B cell (primary cell): ENCODE data around the gene RBMS3. TPM values are rescaled to one million over a fixed set of nuclear protein-coding genes. Genes with fewer than 3 reads are reported as not detected.

Source experiments
- ATAC-seq: fragments of 200-7000 bp; cut with Tn5 transposase; one replicate; pipeline ENCODE4 v1.10.0; 2021; ENCODE audit warnings: low read depth, mild to moderate bottlenecking, moderate number of reproducible peaks, moderate library complexity
- CTCF ChIA-PET: fragments of 350-600 bp; sonication (Branson Sonifier 250); formaldehyde crosslinking; loops from one replicate; lab custom pipeline; 2021; ENCODE audit warnings: antibody characterized with exemption, inconsistent platforms; lab: Charles Lee
- POLR2A ChIA-PET: fragments of 350-600 bp; sonication (Branson Sonifier 250); formaldehyde crosslinking; loops from one replicate; lab custom pipeline; 2021; ENCODE audit warnings: antibody characterized with exemption; lab: Charles Lee
- DNase-seq: peaks from one replicate; pipeline ENCODE4 v3.0.0; 2013
- H2AFZ ChIP-seq: 2 replicates; pipeline ENCODE4 v1.6.1; 2012; ENCODE audit warnings: mild to moderate bottlenecking, low read depth, low read length; ENCODE audit not compliant: insufficient read depth, poor library complexity, severe bottlenecking
- H3K27ac ChIP-seq, 2 donors: 1 replicate in 1 of 2; 2 replicates in 1 of 2; pipeline ENCODE4 v1.5.1; 2012 to 2013; ENCODE audit warnings: low read length in 2 of 2, mild to moderate bottlenecking in 2 of 2, moderate library complexity in 1 of 2
- H3K27me3 ChIP-seq, 4 experiments: fragments of 200-600 bp in 1 of 4; sonication (generic) in 1 of 4; replicated peaks in 1 of 4; 1 replicate in 2 of 4; 2 replicates in 2 of 4; pipeline versions ENCODE4 v1.6.1 to v1.7.0; 2013 to 2016; ENCODE audit warnings: low read length in 3 of 4, mild to moderate bottlenecking in 2 of 4, mixed read lengths in 1 of 4, moderate library complexity in 1 of 4; ENCODE audit not compliant: insufficient read depth in 4 of 4, control insufficient read depth in 3 of 4; ENCODE audit errors: control extremely low read depth in 1 of 4
- H3K36me3 ChIP-seq, 2 experiments: replicated peaks in 1 of 2; 1 replicate in 1 of 2; 2 replicates in 1 of 2; pipeline versions ENCODE4 v1.6.1 to v1.7.1; 2013; ENCODE audit warnings: low read length in 1 of 2; ENCODE audit not compliant: insufficient read depth in 2 of 2, control insufficient read depth in 1 of 2; ENCODE audit errors: control extremely low read depth in 1 of 2, extremely low read depth in 1 of 2
- H3K4me1 ChIP-seq, 2 donors: fragments of 200-600 bp in 1 of 2; sonication (generic) in 1 of 2; 1 replicate in 1 of 2; 2 replicates in 1 of 2; pipeline versions ENCODE4 v1.5.1 to v1.6.1; 2013 to 2017; ENCODE audit warnings: low read length in 2 of 2; ENCODE audit not compliant: control insufficient read depth in 2 of 2, insufficient read depth in 2 of 2
- H3K4me2 ChIP-seq: replicated peaks from 2 replicates; pipeline ENCODE3; 2012; ENCODE audit warnings: mild to moderate bottlenecking, low read depth, low read length; ENCODE audit not compliant: poor library complexity, severe bottlenecking
- H3K4me3 ChIP-seq, 5 experiments: fragments of 200-600 bp in 1 of 5; sonication (generic) in 1 of 5; 1 replicate in 3 of 5; 2 replicates in 2 of 5; pipeline versions ENCODE4 v1.5.1 to v1.7.0; 2011 to 2016; ENCODE audit warnings: low read length in 4 of 5, mild to moderate bottlenecking in 4 of 5, low read depth in 2 of 5, control low read depth in 1 of 5, moderate library complexity in 1 of 5; ENCODE audit not compliant: insufficient read depth in 1 of 5; ENCODE audit errors: control extremely low read depth in 1 of 5, extremely low read depth in 1 of 5
- H3K79me2 ChIP-seq: fragments of 200-600 bp; sonication (generic); one replicate; pipeline ENCODE4 v1.6.0; 2016; ENCODE audit warnings: low read length; ENCODE audit not compliant: control insufficient read depth, insufficient read depth
- H3K9ac ChIP-seq: fragments of 200-600 bp; sonication (generic); 2 replicates; pipeline ENCODE4 v1.6.1; 2017; ENCODE audit warnings: mild to moderate bottlenecking, low read length, moderate library complexity
- H3K9me3 ChIP-seq, 3 donors: one replicate each; pipeline versions ENCODE4 v1.6.1 to v1.7.1; 2013; ENCODE audit warnings: low read length in 2 of 3; ENCODE audit not compliant: control insufficient read depth in 2 of 3, insufficient read depth in 1 of 3; ENCODE audit errors: control extremely low read depth in 1 of 3
- H4K20me1 ChIP-seq: 2 replicates; pipeline ENCODE4 v1.6.0; 2012; ENCODE audit warnings: mild to moderate bottlenecking, low read length; ENCODE audit not compliant: insufficient read depth, control insufficient read depth, poor library complexity, severe bottlenecking
- H3K27ac Mint-ChIP-seq: one replicate; pipeline ENCODE4 v1.8.0; 2021; ENCODE audit warnings: mixed read lengths
- H3K27me3 Mint-ChIP-seq: one replicate; pipeline ENCODE4 v1.8.0; 2021; ENCODE audit warnings: mixed read lengths
- H3K4me1 Mint-ChIP-seq: one replicate; pipeline ENCODE4 v1.8.0; 2021; ENCODE audit warnings: mixed read lengths
- H3K4me3 Mint-ChIP-seq: one replicate; pipeline ENCODE4 v1.8.0; 2021; ENCODE audit warnings: mixed read lengths
- H3K9me3 Mint-ChIP-seq: one replicate; pipeline ENCODE4 v1.8.0; 2022; ENCODE audit warnings: mixed read lengths; ENCODE audit not compliant: insufficient read depth
- CTCF ChIP-seq: fragments of 200-600 bp; IDR thresholded peaks from one replicate; pipeline ENCODE4 v1.8.0; 2022; ENCODE audit warnings: antibody characterized with exemption, mild to moderate bottlenecking
- EZH2 ChIP-seq: IDR thresholded peaks from 2 replicates; pipeline ENCODE4 v1.6.1; 2012; ENCODE audit warnings: borderline replicate concordance, low read depth, mild to moderate bottlenecking, moderate library complexity, low read length; ENCODE audit not compliant: insufficient read depth, poor library complexity, severe bottlenecking
- WGBS: methylation state at CpG from one replicate; pipeline ENCODE4 v1.1.5; 2013; ENCODE audit warnings: missing lambda C conversion rate; ENCODE audit not compliant: insufficient coverage; 5-methylcytosine and 5-hydroxymethylcytosine counted together
- intact Hi-C: fragments of 100-400 bp; cut with micrococcal nuclease; formaldehyde crosslinking; loops from one replicate; pipeline ENCODE4 v1.10.0; 2022
- polyA plus RNA-seq: library from polyadenylated mRNA; depleted of rRNA; stranded (reverse); fragments of >200 nt; gene quantifications from 2 replicates; pipeline ENCODE4 v1.2.3, GENCODE V29; 2012
- total RNA-seq, 2 donors: library from RNA; stranded (reverse); fragments of 120-200 nt in 1 of 2; gene quantifications; 1 replicate in 1 of 2; 2 replicates in 1 of 2; pipeline versions ENCODE4 v1.2.3 to v1.2.4, GENCODE V29; 2013 to 2022

Gene RBMS3
- total and polyA plus RNA-seq, 2 donors (not counting 1 experiment from before 2014, with no cell fraction given) = not detected

- peaks cover 0 to 3% (median 0%) of the 10 kb centered on the region in 4 experiments for H3K27me3 ChIP-seq
- intact Hi-C loops = no loop called here
- no peaks in the 10 kb centered on the region for H3K36me3 ChIP-seq
- ATAC-seq (no peak), DNase-seq (no peak)
- H3K9ac ChIP-seq = no peak overlapping the region
- no peaks in the 10 kb centered on the region for H3K9me3 ChIP-seq
- no peak overlapping the region for H3K4me2 ChIP-seq
- CTCF ChIA-PET = no interaction called here
- no peak overlapping the region for H3K4me3 ChIP-seq
- H2AFZ ChIP-seq = no peak overlapping the region
- Mint-ChIP-seq H3K4me1 (no peaks in the 10 kb centered on the region), H3K27ac (no peak overlapping the region), H3K27me3 (no peaks in the 10 kb centered on the region), H3K9me3 (no peaks in the 10 kb centered on the region), H3K4me3 (no peak overlapping the region)
- WGBS = no CpG with 5 or more reads among the region's 2 CpGs
- POLR2A ChIA-PET = no interaction called here
- TF ChIP-seq CTCF (no peak), EZH2 (no peak)
- no peaks in the 10 kb centered on the region for H4K20me1 ChIP-seq
- no peak overlapping the region for H3K27ac ChIP-seq
- no peaks in the 10 kb centered on the region for H3K79me2 ChIP-seq
- no peaks in the 10 kb centered on the region for H3K4me1 ChIP-seq
These were observed 465.4 kb downstream of the RBMS3 start for GRCh38 chr3:29746163-29746760.

- no peak overlapping the region for H3K4me3 Mint-ChIP-seq
- H3K9ac ChIP-seq = no peak overlapping the region
- no peaks in the 10 kb centered on the region for H3K79me2 ChIP-seq
- H3K27ac Mint-ChIP-seq = no peak overlapping the region
- ATAC-seq = no peak
- H3K27me3 Mint-ChIP-seq = no peaks in the 10 kb centered on the region
- no peaks in the 10 kb centered on the region for H3K4me1 Mint-ChIP-seq
- H3K27me3 ChIP-seq = peaks cover 0 to 3% (median 0%) of the 10 kb centered on the region in 4 experiments
- H3K4me2 ChIP-seq = no peak overlapping the region
- H4K20me1 ChIP-seq = no peaks in the 10 kb centered on the region
- H3K27ac ChIP-seq = no peak overlapping the region
- H3K4me3 ChIP-seq = no peak overlapping the region
- H3K9me3 Mint-ChIP-seq = no peaks in the 10 kb centered on the region
- H3K4me1 ChIP-seq = no peaks in the 10 kb centered on the region
- no peaks in the 10 kb centered on the region for H3K36me3 ChIP-seq
- H3K9me3 ChIP-seq = no peaks in the 10 kb centered on the region
- intact Hi-C loops = no loop called here
- TF ChIP-seq EZH2 = no peak
- no peak overlapping the region for H2AFZ ChIP-seq
- POLR2A ChIA-PET = no interaction called here
- no peak for DNase-seq
- CTCF ChIA-PET = no interaction called here
These were observed 467.1 kb downstream of the RBMS3 start for GRCh38 chr3:29747991-29748390.
